HEK293 (cell line): ENCODE measurements around the gene KHSRP.

ENCODE experiments used
- CTCF ChIA-PET: fragments of 350-600 bp; formaldehyde crosslinking; extraction: SDS; loops from one replicate; lab custom pipeline; 2021; ENCODE audit warnings: antibody characterized with exemption; lab: Yijun Ruan, JAX
- POLR2A ChIA-PET: fragments of 300-600 bp; formaldehyde crosslinking; extraction: SDS; loops from one replicate; lab custom pipeline; 2020; ENCODE audit warnings: antibody characterized with exemption, inconsistent platforms; lab: Yijun Ruan, JAX
- H3K27ac ChIP-seq: fragments of 200-500 bp; sonication (Bioruptor generic); 2 replicates; pipeline ENCODE4 v1.5.1; 2014; ENCODE audit warnings: low read depth, low read length, control low read depth, inconsistent platforms; ENCODE audit errors: extremely low read depth
- H3K36me3 ChIP-seq, 2 experiments: fragments of 200-500 bp in 1 of 2; sonication (Bioruptor generic) in 1 of 2; 1 replicate in 1 of 2; 2 replicates in 1 of 2; pipeline ENCODE4 v1.5.1; 2014 to 2017; ENCODE audit warnings: inconsistent platforms in 2 of 2, low read length in 2 of 2; ENCODE audit not compliant: control insufficient read depth in 2 of 2, insufficient read depth in 1 of 2
- H3K4me1 ChIP-seq: fragments of 200-500 bp; sonication (Bioruptor generic); 2 replicates; pipeline ENCODE4 v1.5.1; 2014; ENCODE audit warnings: mild to moderate bottlenecking, low read length, inconsistent platforms; ENCODE audit not compliant: control insufficient read depth, insufficient read depth
- H3K4me3 ChIP-seq: 2 replicates; pipeline ENCODE4 v1.5.1; 2011; ENCODE audit warnings: low read depth, mild to moderate bottlenecking, control low read depth, low read length, moderate library complexity
- H3K9me3 ChIP-seq: fragments of 200-500 bp; sonication (Bioruptor generic); 2 replicates; pipeline ENCODE4 v1.5.1; 2014; ENCODE audit warnings: low read depth, low read length, inconsistent platforms; ENCODE audit not compliant: control insufficient read depth, insufficient read depth
- BCL11A ChIP-seq: fragments of 450-650 bp; formaldehyde crosslinking; IDR thresholded peaks from 2 replicates; pipeline ENCODE4 v1.5.1; 2016; ENCODE audit warnings: low read depth, missing biosample characterization, missing genetic modification characterization
- GLIS1 ChIP-seq: fragments of 450-650 bp; formaldehyde crosslinking; IDR thresholded peaks from 2 replicates; pipeline ENCODE4 v1.5.1; 2016; ENCODE audit warnings: missing biosample characterization, missing genetic modification characterization
- GLIS2 ChIP-seq: fragments of 450-650 bp; formaldehyde crosslinking; IDR thresholded peaks from 2 replicates; pipeline ENCODE4 v1.5.1; 2016; ENCODE audit warnings: missing biosample characterization, missing genetic modification characterization
- HOXC10 ChIP-seq: sonication (generic); formaldehyde crosslinking; IDR thresholded peaks from 2 replicates; pipeline ENCODE4 v1.8.1; 2023; ENCODE audit warnings: mild to moderate bottlenecking, missing genetic modification reagents
- KLF17 ChIP-seq: fragments of 450-650 bp; formaldehyde crosslinking; IDR thresholded peaks from 2 replicates; pipeline ENCODE4 v1.5.1; 2016; ENCODE audit warnings: missing biosample characterization, missing genetic modification characterization
- TSHZ1 ChIP-seq: fragments of 450-650 bp; formaldehyde crosslinking; IDR thresholded peaks from 2 replicates; pipeline ENCODE4 v1.5.1; 2016; ENCODE audit warnings: missing biosample characterization, missing genetic modification characterization, borderline replicate concordance
- ZNF10 ChIP-seq: fragments of 450-650 bp; formaldehyde crosslinking; IDR thresholded peaks from 2 replicates; pipeline ENCODE4 v1.5.1; 2017; ENCODE audit warnings: missing biosample characterization, missing genetic modification characterization
- ZNF121 ChIP-seq: fragments of 450-650 bp; formaldehyde crosslinking; IDR thresholded peaks from 2 replicates; pipeline ENCODE4 v1.5.1; 2016; ENCODE audit warnings: missing biosample characterization, missing genetic modification characterization
- ZNF157 ChIP-seq: fragments of 450-650 bp; formaldehyde crosslinking; IDR thresholded peaks from 2 replicates; pipeline ENCODE4 v1.5.1; 2016; ENCODE audit warnings: missing biosample characterization, missing genetic modification characterization
- ZNF169 ChIP-seq: fragments of 450-650 bp; formaldehyde crosslinking; IDR thresholded peaks from 2 replicates; pipeline ENCODE4 v1.5.1; 2016; ENCODE audit warnings: missing biosample characterization, missing genetic modification characterization
- ZNF280C ChIP-seq: fragments of 450-650 bp; formaldehyde crosslinking; IDR thresholded peaks from 2 replicates; pipeline ENCODE4 v1.5.1; 2016; ENCODE audit warnings: missing biosample characterization, missing genetic modification characterization
- ZNF433 ChIP-seq: fragments of 450-650 bp; formaldehyde crosslinking; IDR thresholded peaks from 2 replicates; pipeline ENCODE4 v1.5.1; 2016; ENCODE audit warnings: missing biosample characterization, missing genetic modification characterization, low read depth
- ZNF548 ChIP-seq: fragments of 450-650 bp; formaldehyde crosslinking; IDR thresholded peaks from 2 replicates; pipeline ENCODE4 v1.5.1; 2016; ENCODE audit warnings: missing biosample characterization, missing genetic modification characterization
- ZNF580 ChIP-seq: fragments of 450-650 bp; formaldehyde crosslinking; IDR thresholded peaks from 2 replicates; pipeline ENCODE4 v1.5.1; 2016; ENCODE audit warnings: missing biosample characterization, missing genetic modification characterization
- ZNF610 ChIP-seq: fragments of 450-650 bp; formaldehyde crosslinking; IDR thresholded peaks from 2 replicates; pipeline ENCODE4 v1.5.1; 2016; ENCODE audit warnings: missing biosample characterization, missing genetic modification characterization, borderline replicate concordance
- ZNF776 ChIP-seq: fragments of 450-650 bp; formaldehyde crosslinking; IDR thresholded peaks from 2 replicates; pipeline ENCODE4 v1.5.0; 2017; ENCODE audit warnings: missing biosample characterization, missing genetic modification characterization, borderline replicate concordance
- ZNF785 ChIP-seq: fragments of 450-650 bp; formaldehyde crosslinking; IDR thresholded peaks from 2 replicates; pipeline ENCODE4 v1.5.1; 2016; ENCODE audit warnings: missing biosample characterization, missing genetic modification characterization
- TF ChIP-seq, protein P1 (sequence below): fragments of 450-650 bp; formaldehyde crosslinking; IDR thresholded peaks from 2 replicates; pipeline ENCODE4 v1.5.1; 2016; ENCODE audit warnings: missing biosample characterization, missing genetic modification characterization
- TF ChIP-seq, protein P2 (sequence below): fragments of 450-650 bp; formaldehyde crosslinking; optimal IDR thresholded peaks from 2 replicates; pipeline ENCODE3; 2016; ENCODE audit warnings: missing biosample characterization, mild to moderate bottlenecking, missing genetic modification characterization
- TF ChIP-seq, protein P3 (sequence below): fragments of 450-650 bp; formaldehyde crosslinking; IDR thresholded peaks from 2 replicates; pipeline ENCODE4 v1.5.1; 2016; ENCODE audit warnings: missing biosample characterization, missing genetic modification characterization
- TF ChIP-seq, protein P4 (sequence below): fragments of 450-650 bp; formaldehyde crosslinking; IDR thresholded peaks from 2 replicates; pipeline ENCODE4 v1.5.1; 2016; ENCODE audit warnings: missing biosample characterization, missing genetic modification characterization

KHSRP gene

GRCh38 chr19:6424195-6424938, at the start of gene KHSRP (continued):
- TF ChIP-seq ZNF121 (tag by site-specific recombination) (no peak), ZNF169 (tag by site-specific recombination) (no peak), ZNF610 (tag by site-specific recombination) (no peak), ZNF548 (tag by site-specific recombination) (no peak), GLIS2 (peak; percentile 50; the same call in 1 of the 2 replicates), GLIS1 (tag by site-specific recombination) (peak; percentile 79), HOXC10 (CRISPR knock-in tag) (peak; percentile 77; the same call in 1 of the 2 replicates)
- TF ChIP-seq, protein P1, sequence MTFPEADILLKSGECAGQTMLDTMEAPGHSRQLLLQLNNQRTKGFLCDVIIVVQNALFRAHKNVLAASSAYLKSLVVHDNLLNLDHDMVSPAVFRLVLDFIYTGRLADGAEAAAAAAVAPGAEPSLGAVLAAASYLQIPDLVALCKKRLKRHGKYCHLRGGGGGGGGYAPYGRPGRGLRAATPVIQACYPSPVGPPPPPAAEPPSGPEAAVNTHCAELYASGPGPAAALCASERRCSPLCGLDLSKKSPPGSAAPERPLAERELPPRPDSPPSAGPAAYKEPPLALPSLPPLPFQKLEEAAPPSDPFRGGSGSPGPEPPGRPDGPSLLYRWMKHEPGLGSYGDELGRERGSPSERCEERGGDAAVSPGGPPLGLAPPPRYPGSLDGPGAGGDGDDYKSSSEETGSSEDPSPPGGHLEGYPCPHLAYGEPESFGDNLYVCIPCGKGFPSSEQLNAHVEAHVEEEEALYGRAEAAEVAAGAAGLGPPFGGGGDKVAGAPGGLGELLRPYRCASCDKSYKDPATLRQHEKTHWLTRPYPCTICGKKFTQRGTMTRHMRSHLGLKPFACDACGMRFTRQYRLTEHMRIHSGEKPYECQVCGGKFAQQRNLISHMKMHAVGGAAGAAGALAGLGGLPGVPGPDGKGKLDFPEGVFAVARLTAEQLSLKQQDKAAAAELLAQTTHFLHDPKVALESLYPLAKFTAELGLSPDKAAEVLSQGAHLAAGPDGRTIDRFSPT (tag by site-specific recombination), result no peak

- no peaks in the 10 kb centered on the region for H3K4me1 ChIP-seq
- H3K4me3 ChIP-seq, result no peak overlapping the region
- H3K9me3 ChIP-seq, result no peaks in the 10 kb centered on the region
- H3K36me3 ChIP-seq, result no peaks in the 10 kb centered on the region
- ChIA-PET POLR2A (no interaction called here), CTCF (interaction anchor here (1.3 kb wide), 1 partner anchor 390 kb away, joined by 6 read pairs; no protein-coding TSS in a partner anchor)
- TF ChIP-seq KLF17 (tag by site-specific recombination) (no peak), BCL11A (tag by site-specific recombination) (no peak), ZNF280C (tag by site-specific recombination) (no peak), ZNF776 (no peak), ZNF785 (no peak), ZNF10 (tag by site-specific recombination) (no peak), ZNF433 (tag by site-specific recombination) (no peak), ZNF610 (tag by site-specific recombination) (no peak), TSHZ1 (tag by site-specific recombination) (no peak), ZNF121 (tag by site-specific recombination) (no peak), ZNF580 (tag by site-specific recombination) (no peak), ZNF157 (tag by site-specific recombination) (no peak)
- TF ChIP-seq, protein P2, sequence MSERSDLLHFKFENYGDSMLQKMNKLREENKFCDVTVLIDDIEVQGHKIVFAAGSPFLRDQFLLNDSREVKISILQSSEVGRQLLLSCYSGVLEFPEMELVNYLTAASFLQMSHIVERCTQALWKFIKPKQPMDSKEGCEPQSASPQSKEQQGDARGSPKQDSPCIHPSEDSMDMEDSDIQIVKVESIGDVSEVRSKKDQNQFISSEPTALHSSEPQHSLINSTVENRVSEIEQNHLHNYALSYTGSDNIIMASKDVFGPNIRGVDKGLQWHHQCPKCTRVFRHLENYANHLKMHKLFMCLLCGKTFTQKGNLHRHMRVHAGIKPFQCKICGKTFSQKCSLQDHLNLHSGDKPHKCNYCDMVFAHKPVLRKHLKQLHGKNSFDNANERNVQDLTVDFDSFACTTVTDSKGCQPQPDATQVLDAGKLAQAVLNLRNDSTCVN (tag by site-specific recombination), result no peak
- TF ChIP-seq, protein P3, sequence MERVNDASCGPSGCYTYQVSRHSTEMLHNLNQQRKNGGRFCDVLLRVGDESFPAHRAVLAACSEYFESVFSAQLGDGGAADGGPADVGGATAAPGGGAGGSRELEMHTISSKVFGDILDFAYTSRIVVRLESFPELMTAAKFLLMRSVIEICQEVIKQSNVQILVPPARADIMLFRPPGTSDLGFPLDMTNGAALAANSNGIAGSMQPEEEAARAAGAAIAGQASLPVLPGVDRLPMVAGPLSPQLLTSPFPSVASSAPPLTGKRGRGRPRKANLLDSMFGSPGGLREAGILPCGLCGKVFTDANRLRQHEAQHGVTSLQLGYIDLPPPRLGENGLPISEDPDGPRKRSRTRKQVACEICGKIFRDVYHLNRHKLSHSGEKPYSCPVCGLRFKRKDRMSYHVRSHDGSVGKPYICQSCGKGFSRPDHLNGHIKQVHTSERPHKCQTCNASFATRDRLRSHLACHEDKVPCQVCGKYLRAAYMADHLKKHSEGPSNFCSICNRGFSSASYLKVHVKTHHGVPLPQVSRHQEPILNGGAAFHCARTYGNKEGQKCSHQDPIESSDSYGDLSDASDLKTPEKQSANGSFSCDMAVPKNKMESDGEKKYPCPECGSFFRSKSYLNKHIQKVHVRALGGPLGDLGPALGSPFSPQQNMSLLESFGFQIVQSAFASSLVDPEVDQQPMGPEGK (tag by site-specific recombination), result no peak
- TF ChIP-seq, protein P4, sequence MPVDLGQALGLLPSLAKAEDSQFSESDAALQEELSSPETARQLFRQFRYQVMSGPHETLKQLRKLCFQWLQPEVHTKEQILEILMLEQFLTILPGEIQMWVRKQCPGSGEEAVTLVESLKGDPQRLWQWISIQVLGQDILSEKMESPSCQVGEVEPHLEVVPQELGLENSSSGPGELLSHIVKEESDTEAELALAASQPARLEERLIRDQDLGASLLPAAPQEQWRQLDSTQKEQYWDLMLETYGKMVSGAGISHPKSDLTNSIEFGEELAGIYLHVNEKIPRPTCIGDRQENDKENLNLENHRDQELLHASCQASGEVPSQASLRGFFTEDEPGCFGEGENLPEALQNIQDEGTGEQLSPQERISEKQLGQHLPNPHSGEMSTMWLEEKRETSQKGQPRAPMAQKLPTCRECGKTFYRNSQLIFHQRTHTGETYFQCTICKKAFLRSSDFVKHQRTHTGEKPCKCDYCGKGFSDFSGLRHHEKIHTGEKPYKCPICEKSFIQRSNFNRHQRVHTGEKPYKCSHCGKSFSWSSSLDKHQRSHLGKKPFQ (tag by site-specific recombination), result no peak
- no peak overlapping the region for H3K27ac ChIP-seq
Observed at GRCh38 chr19:6473647-6474046, 49.0 kb upstream of the KHSRP start.
